SHP77 treated with DMSO at 0.1 percent for 48 hours (cell line): ENCODE measurements around the gene GNAL.
A peak's percentile ranks its signal among the peaks of the same experiment; 100 is the strongest.

Experiments
- DNase-seq: peaks from one replicate; lab custom pipeline; 2025; lab: John Stamatoyannopoulos, UW

The GNAL gene

DNA sequence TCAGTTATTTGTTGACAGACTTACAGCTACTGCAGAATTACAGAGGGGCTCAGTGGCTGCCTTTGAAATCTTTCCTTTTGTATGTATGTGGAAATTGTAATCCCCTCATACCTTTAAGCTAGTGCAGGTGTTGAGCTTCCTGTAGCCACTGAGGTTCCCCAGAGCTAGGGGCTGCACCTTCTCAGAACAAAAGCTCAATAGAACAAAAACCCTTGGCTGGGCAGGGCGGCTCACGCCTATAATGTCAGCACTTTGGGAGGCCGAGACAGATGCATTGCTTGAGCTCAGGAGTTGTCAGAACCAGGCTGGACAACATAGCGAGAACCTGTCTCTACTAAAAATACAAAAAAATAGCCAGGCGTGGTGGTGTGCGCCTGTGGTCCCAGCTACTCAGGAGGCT, 120.8 kb downstream of the GNAL start:
- DNase-seq, result no peak

DNA sequence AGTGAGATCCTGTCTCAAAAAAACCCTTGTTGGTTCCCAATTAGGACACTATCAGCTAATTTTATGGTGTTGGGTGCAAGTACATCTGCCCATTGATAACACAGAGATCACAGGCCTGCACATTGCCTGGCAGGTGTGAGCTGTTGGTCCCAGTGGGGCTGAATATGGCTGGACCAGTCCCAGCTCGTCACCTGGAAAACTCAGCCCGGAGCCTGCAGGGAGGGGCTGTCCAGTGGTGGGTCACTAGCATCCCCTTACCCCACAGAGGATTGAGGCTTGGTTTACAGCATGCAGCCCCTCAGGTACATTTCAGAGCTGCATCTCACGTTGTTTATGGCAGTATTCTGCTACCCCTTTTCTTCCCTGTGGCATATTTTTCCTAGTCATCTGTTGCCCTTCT, 121.3 kb downstream of the GNAL start:
- no peak for DNase-seq

DNA sequence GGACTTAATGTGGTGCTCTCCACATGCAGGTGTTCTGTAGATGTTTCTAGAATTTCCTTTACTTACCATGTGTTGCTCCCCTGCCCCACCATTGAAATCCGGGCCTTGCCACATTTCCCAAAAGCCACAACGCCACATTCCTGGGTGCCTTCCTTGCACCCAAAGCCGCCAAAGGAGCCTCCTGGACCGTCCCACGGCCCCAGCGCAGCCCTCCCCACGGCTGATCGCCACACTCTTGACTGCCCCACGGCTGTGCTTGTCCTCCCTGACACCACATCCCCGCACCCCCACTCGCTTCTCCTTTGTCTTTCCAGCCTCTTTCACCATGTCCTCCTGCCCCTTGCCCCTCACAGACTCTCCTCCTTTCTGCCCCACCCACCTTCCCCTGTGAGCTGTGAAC, 121.9 kb downstream of the GNAL start:
- no peak for DNase-seq

DNA sequence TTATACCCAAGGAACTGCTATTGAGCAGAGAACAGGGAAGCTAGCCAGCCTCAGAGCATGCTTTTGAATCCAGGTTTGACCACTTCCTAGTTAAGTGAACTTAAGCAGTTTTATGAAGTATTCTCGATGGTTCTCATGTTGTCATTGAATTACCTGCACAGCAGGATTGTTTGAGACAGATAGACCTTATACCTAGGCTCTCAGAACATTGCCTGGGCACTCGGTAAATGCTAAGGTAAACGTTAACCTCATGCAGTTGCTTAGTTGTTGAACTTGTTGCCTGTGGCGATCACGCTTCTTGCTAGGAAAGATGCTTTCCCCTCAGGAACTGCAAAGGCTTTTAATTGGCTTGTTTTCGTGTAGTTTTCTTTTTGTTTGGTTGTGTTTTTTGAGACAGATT, 128.2 kb downstream of the GNAL start:
- no peak for DNase-seq

DNA sequence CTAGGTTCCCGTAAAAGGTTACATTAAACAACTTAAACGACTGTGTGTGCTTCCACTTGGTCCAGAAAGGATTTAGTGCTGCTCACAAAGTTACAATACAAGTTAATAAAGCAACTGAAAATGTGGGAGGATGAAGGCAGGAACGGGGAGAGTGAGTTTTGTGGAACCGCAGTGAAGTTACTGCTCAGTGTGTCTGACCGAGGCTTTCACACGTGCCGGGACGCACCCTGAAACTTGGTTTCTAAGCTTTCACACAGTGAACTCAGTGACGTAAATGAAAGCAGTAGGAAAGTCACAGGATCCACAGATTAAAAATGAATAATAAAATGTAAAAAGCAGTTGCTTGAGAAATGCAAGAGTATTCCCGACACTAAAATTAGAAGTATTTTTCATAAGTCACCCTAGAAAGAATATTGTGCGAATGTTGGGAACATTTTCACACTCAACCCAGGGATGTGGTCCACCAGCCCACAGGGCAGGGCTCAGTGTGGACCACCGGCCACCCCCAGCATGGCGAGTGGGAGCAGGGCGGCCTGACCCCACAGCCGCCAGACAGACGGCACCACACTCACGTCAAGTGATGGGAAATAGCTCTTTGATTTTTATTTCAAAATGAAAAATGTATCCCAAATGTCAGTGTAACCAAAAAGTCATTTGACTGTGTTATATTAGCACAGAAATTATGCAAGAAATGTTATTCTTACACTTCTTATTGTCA, 129.6 kb downstream of the GNAL start:
- no peak for DNase-seq

DNA sequence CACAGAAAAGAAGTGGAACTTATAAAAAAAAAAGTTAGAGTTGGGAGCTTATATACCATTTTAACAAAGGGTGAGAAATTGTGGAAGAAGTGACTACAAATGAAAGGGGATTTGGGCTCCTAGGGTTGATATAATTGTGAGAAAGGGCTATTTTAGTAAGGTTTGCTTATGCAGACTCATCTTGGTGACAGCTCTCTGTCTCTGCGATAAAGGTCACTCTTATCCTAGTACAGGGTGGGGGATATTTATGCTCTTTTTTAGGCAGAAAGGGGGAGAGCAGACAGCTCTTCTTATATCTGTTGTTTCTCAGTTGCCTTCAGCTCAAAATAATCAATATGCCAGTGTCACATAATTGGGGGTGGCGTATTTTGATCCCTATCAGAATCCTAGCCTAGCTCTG, 130.9 kb downstream of the GNAL start:
- DNase-seq, result no peak

DNA sequence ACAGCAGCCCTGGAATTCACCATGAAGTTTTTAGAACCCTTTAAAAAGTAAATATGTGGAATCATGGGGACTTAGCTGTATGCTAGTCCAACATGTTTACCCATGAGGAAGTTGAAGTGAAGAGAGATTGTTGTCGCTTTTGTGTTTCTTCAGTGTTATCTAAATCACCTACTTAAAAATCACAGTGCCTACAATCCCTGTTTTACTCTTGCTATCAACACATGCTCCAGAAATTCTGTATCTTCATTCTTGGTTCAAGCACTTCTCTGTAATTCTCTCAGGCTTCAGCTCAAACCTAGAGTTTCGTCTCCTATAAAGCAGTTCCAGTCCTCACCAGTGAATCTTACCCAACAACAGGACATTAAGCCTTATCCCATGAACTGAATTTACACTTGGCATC, 131.6 kb downstream of the GNAL start:
- DNase-seq, result no peak

DNA sequence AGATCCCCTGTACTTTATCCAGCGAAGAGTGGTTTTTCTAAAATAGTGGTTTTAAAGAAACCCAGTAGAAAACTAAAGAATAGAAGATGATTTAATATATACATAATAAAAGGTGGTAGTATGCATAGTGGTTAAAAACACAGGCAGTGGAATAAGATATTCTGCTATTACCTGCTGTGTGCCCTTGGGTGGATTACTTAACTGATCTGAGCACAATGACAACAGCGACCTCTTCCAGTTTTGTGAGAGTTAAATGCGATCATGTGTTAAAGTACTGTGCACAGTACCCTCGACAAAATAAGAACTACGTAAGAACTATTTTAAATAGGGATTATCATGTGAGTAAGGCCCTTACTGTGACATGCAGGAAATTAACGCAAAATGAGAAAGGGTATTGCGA, 132.1 kb downstream of the GNAL start:
- DNase-seq, result no peak

DNA sequence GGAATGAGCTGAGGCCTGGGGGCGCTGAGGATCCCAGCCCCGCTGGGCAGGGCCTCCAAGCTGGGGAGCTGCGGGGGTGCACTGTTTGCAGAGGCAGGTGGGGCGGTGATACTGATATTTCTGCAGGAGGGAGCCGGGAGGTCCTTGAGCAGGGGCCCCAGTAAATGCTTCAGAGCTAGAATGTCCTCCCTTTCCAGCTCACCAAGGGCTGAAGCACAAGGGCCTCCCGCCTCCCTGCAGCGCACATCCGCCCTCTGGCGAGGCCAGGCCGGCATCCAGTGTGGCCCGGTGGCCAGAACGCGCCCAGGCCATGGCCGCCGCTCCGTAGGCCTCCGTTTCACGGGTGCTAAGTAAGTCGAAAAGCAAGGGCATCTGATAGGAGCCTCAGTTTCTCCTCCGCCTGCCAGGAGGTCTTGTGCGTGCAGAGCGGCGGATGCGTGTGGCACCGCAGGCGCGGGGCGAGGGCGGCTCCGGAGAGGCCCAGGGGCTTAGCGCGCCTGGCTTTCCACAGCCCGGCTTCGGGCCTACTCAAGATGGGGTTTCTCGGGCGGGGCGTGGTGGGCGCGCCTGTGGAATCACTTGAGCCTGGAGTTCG, 132.7 kb downstream of the GNAL start:
- no peak for DNase-seq

DNA sequence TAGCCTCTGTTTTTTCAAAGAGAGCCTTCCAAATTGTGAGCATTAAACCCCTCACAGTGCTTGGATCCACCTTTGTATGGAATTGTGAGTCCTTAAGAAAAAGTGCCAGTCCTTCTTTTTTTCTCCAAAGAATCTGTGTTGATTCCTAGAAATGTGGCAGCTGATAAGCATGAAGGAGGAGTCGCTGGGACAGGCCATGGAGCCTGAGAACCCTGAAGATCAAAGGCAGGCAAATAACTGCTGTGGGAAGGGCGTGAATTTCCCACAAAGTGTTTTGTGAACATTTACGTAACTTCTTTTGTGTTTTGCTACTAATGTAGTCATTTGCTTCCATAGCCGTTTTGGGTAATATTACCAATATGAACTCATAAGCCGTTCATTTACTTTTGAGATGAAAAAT, 134.5 kb downstream of the GNAL start:
- DNase-seq, result no peak

DNA sequence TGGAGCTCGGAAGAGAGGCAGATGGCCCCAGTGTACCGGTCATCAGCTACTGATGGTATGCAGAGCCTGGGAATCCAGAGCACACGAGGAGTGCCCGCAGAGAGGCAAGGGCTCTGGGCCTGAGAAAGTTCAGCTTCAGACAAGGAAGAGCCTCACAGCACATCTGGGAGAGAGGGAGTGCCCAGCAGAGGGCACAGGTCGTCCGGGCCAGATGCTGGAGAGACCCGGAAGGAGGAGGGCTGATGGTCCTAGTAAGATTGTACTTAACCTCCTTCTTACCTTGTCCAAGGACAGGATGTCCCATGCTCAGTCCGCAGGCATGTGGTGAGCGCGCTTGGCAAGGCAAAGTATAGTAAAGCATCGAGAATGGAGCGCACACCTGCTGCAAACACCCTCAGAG, 137.8 kb downstream of the GNAL start:
- no peak for DNase-seq

DNA sequence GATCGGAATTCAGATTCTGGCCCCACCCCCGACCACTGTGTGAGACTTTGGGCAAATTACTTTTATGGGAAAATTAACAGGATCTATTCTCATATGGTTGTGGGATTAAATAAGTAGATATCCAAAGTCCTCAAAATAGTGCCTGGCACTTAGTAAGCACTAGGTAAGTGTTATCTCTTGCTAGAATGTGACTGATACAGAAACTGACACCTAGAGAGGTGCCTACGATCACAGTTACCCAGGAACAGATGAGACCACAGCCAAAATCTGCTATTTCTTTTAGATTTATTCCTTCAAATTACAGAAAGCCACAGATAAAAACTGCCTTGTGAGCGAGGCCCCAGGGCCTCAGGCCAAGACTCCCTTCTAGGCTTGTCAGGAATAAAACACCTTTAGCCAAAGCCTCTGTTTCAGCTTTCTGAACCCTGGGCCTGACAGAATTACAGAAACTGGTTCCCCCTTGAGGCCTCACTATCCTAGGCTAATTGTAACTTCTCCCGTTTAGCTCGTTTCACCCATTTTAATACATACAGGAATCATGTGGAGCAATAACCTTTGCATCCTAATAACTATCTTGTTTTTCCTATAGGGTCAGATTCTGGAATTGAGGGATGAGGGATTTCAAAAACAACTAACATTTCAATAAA, 139.8 kb downstream of the GNAL start:
- no peak for DNase-seq

DNA sequence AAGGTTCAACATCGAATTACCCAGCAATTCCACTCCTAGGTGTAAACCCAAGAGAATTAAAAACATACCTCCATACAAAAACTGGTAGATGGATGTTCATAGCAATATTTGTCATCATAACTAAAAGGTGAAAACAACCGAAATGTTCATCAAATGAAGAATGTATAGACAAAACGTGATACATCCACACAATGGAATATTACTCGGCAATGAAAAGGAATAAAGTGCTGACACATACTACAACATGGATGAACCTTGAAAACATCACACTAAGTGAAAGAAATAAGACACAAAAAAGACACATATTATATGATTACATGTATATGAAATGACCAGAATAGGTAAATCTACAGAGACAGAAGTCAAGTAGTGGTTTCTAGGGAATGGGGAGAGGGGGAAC, 141.5 kb downstream of the GNAL start:
- DNase-seq, result no peak

DNA sequence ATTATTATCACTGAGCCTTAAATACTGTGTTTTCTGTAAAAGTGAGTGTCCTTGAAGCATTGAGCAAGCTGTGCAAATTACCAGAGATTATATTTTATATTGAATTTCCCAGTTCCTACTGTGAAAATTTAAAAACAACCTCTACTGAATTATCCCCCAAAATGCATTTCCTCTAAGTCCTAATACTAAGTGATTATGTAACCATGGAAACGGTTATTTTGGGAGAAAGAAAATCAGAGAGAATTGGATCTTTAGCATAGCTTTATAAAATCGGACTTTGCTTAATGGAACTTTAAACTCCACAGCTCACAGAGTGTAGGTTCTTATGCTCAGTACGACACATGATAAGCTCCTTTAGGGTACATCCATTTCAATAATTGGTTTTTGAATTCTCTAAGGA, 142.9 kb downstream of the GNAL start:
- DNase-seq, result no peak

DNA sequence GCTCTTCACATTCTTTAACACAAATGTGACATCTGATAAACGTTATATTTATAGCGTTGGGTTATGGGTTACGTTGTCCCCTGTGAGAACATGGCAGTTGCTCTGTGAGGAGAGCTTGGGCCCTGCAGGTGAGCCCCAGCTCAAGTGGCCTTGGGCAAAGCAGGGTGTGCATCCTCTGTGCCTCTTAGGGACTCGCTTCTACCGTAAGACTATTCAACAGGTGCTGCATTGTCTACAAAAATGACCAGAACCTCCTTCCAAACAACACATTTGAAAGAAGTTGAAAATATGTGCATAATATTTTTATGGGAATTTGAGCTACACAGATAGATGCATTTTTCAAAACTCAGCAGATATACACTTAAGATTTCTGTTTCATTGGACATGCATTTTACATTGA, 145.7 kb downstream of the GNAL start:
- DNase-seq, result no peak

DNA sequence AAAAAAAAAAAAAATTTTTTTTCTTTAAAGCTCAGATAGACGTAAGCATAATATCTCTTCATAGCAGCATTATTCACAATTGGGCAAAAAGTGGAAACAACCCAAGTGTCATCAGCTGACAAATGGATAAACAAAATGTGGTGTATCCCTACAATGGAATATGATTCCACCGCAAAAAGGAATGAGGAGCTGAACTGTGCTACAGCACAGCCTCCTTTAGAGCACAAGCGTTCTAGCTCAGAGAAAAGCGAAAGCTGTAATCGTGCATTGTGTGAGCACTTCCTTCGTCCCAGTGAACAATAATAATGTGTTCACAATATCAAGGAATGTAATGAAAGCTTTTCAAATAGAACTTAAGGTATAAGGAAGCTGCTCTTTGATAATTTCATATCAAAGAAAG, 150.5 kb downstream of the GNAL start:
- DNase-seq, result no peak

DNA sequence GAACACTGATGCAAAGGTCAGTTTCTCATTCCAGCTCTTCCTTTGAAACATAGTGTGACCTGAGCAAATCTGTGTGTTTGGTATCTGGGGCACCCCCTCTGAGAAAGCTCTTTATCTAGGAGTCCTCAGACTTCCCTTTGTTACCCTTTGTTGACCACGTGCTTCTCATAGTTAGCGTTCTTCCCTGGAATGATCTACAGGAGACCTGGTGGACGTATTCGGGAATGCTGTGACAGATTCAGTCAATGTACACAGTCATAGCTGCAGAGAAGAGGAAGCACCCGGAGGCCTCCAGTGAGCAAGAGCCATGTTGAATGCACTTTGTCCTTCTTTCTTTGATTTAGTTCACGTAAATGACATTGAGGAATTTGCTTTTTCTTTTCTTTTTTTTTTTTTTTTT, 151.4 kb downstream of the GNAL start:
- DNase-seq, result no peak

DNA sequence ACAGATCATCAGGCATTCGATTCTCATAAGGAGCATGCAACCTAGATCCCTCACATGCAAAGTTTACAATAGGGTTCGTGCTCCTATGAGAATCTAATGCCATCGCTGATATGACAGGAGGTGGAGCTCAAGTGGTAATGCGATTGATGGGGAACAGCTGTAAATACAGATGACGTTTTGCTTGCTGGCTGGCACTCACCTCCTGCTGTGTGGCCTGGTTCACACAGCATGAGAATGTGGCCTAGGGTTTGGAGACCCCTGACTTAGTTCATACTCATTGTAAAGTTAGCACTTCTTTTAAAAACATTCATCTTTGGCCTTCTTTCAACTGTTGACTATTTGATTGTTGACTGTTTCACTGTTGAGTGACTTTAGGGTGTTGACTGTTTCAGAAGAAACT, 153.5 kb downstream of the GNAL start:
- peak; percentile 23 for DNase-seq

DNA sequence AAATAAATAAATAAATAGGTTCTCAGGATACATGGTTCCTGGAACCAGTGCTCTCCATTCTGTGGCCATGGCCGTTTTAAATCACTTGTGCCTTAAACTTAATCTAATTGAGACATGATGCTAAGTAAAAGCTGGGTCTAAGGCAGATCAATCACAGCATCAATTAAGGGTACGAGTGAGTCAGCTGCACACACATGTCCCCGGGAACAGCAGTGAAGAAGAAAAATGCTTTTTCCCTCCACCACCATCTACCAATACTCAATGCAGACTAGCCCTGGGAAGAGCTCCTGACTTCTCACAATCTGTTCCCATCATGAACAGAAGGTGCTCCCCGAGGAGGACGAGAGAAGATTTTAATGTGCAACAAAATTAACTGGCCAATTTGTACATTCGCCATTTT, 155.4 kb downstream of the GNAL start:
- DNase-seq, result no peak

DNA sequence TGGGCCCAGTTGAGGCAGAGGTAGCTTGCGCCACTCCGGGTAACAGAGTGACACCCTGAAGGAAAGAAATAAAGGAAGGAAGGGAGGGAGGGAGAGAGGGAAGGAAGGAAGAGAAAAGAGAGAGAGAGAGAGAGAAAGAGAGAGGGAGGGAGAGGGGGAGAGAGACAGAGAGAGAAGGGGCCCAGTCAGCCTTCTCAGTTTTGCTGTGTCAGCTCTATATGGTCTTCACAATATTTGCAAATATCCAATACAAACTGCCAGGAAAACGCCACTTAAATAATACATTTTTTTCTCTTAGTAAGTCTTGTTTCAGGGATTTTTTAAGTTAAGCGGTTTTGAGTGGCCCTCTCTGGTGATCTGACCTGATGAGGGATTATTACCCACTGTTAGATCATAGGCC, 156.6 kb downstream of the GNAL start:
- DNase-seq, result no peak

DNA sequence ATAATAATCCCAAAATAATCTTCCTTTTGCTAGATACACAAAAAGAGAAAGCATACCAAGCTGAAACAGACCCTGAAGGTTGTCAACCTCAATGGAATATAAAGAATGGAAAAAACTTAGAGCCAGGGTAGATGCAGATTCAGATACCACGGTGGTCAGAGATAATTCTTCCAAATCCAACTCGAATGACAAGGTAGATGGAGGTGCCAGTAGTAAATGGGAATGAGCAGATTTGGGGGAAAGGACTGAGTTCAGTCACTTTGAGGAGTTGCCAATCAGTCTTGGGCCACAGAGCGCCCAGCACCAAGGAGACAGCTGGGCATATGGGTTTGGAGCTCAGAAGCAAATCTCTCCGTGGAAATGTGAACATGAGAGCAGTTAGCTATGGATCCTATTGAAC, 158.7 kb downstream of the GNAL start:
- DNase-seq, result no peak

DNA sequence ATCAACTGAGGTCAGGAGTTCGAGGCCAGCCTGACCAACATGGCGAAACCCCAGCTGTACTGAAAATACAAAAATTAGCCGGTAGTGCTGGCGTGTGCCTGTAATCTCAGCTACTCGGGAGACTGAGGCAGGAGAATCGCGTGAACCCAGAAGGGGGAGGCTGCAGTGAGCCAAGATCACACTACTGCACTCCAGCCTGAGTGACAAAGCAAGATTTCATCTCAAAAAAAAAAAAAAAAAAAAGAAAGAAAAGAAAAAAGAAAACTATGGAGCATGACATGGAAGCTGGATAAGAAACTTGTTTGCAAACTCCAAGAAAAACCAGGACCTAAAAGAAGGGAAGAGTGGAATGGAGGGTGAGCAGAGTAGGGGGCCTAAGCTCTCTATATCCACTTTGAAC, 160.2 kb downstream of the GNAL start:
- no peak for DNase-seq

DNA sequence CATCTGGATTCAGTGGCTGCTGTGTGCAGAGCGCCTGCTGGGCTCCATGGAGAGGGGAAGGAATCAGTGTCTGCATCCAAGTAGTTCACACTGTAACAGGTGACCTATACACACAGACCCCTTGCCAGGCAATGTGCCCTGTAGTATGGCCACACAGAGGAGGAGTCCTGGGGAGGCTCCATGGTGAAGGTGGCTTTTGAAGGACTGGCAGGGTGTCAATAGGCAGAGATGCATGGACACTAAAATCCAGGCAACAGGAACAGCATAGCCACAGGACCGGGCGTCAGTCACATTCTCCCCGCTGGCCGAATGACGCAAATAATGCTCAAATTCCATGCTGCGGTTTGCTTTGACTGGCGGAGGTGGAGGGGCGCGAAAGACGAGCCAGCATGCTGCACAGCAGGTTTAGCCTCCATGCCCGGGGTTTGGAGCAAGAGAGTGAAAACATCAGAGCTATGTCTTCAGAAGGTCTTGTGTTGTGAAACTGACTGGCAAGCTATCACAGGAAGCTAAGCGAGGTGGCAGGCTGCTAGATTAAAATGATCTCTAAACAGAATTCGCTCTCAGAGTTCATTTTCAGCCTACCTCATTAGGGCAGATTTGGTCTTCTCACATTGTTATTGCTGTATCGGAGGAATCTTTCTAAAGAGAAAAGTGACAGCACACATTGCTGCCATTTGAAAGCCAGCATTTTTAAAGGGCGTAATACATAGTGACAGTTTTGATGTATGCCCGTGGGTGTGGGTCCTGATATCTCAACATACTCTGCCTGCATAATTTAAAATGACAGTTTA, 161.0 kb downstream of the GNAL start:
- DNase-seq, result peak; percentile 82
